Activated CD8-positive, alpha-beta T cell treated with anti-CD3 and anti-CD28 coated beads, Interleukin-2, amount 10 ng/mL, durations not matched to agents 7 days and 5 days (primary cell): ENCODE data around the gene DPYD. TPM values are rescaled to one million over a fixed set of nuclear protein-coding genes. Genes with fewer than 3 reads are reported as not detected.

Experiments used
- ATAC-seq: fragments of 150-1000 bp; cut with Tn5 transposase; one replicate; pipeline ENCODE4 v1.10.0; 2021; ENCODE audit warnings: moderate library complexity
- CTCF ChIA-PET: fragments of 350-600 bp; sonication (Branson Sonifier 250); formaldehyde crosslinking; loops from one replicate; lab custom pipeline; 2021; ENCODE audit warnings: antibody characterized with exemption; lab: Charles Lee
- POLR2A ChIA-PET: fragments of 350-600 bp; sonication (Branson Sonifier 250); formaldehyde crosslinking; loops from one replicate; lab custom pipeline; 2021; ENCODE audit warnings: antibody characterized with exemption; lab: Charles Lee
- DNase-seq: peaks from one replicate; pipeline ENCODE4 v3.0.0-alpha.2; 2020
- H3K27ac Mint-ChIP-seq: one replicate; pipeline ENCODE4 v1.8.0; 2021; ENCODE audit warnings: mild to moderate bottlenecking, mixed read lengths
- H3K27me3 Mint-ChIP-seq: one replicate; pipeline ENCODE4 v1.8.0; 2021; ENCODE audit warnings: low read depth, mixed read lengths
- H3K36me3 Mint-ChIP-seq: one replicate; pipeline ENCODE4 v1.8.0; 2021; ENCODE audit warnings: low read depth, mixed read lengths
- H3K4me1 Mint-ChIP-seq: one replicate; pipeline ENCODE4 v1.8.0; 2021; ENCODE audit warnings: low read depth, mixed read lengths
- H3K4me3 Mint-ChIP-seq: one replicate; pipeline ENCODE4 v1.8.0; 2021; ENCODE audit warnings: mild to moderate bottlenecking, mixed read lengths
- H3K9me3 Mint-ChIP-seq: one replicate; pipeline ENCODE4 v1.8.0; 2022; ENCODE audit warnings: mixed read lengths; ENCODE audit not compliant: insufficient read depth
- total RNA-seq, 2 experiments: library from RNA; stranded (reverse); gene quantifications; one replicate each; pipeline ENCODE4 v1.2.3, GENCODE V29; 2021

The DPYD gene
- total RNA-seq, 2 experiments from 2014 or later, result 41.1 to 43.3 TPM

DNA sequence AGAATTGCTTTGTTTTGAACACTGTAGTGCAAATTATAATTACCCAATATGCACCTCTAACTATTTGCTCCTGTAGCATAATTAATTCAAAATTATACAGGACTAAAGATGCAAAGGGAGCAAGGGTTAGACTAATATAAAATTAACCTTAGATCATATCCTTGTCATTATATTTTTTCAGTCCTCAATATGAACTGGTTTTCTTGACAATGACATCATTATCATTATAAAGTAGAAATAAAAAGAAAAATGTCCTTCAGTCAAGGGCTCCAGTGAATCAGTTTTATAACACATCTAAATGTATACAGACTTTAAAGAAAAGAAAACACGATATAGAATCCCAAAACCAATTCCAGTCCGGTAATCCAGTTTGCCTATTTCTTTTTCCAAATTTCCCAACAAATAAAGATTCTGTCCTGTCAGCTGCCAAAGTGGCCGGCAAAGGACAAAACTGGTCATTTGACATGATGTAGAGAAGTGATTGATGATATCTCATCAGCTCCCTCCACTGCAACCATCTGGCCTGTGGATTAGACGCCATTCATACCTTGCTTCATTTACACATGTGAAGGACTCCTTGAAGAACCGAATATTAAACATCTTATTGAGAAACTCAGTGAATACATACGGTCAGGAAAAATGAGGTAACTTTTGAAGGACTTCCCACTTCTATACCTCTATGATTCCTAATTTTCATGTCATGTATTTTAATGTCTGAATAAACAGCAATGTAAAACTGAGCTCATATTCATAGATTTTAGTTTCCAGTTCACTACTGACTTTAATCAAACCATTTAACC lies 15.5 kb downstream of the DPYD start:
- ATAC-seq (no peak), DNase-seq (no peak)
- no peak overlapping the region for H3K4me3 Mint-ChIP-seq
- peaks cover 21% of the 10 kb centered on the region for H3K4me1 Mint-ChIP-seq
- H3K27ac Mint-ChIP-seq, result no peak overlapping the region
- H3K36me3 Mint-ChIP-seq, result peaks cover 6% of the 10 kb centered on the region
- H3K9me3 Mint-ChIP-seq, result no peaks in the 10 kb centered on the region
- H3K27me3 Mint-ChIP-seq, result no peaks in the 10 kb centered on the region
- ChIA-PET POLR2A (no interaction called here), CTCF (interaction anchor here (1.3 to 1.5 kb wide), 2 partner anchors 13 to 15 kb away, joined by 3 to 4 read pairs; partner anchors contain the start of gene DPYD)

DNA sequence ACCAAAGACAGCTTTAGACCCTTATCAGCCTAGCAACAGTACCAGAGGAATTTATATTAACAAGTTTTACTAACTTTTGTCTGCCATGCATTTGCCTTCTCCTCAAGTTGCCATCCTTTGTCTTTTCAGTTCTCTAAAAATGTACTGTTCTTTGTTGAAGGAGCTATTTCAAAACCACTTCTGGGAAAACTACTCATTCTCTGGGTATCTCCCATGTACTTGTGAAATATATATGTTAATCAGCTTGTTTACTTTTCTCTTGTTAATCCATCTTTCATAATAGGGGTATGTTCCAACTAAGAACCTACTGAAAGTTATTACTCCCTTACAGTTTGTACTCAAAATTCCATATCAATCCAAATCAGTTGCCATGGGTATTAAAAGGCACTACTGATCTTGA lies 16.3 kb downstream of the DPYD start:
- Mint-ChIP-seq H3K36me3 (peaks cover 9% of the 10 kb centered on the region), H3K9me3 (peaks cover 5% of the 10 kb centered on the region), H3K4me1 (peaks cover 21% of the 10 kb centered on the region), H3K27ac (no peak overlapping the region), H3K27me3 (no peaks in the 10 kb centered on the region), H3K4me3 (no peak overlapping the region)
- ATAC-seq (no peak), DNase-seq (no peak)
- ChIA-PET CTCF (interaction anchor here (1.3 to 1.5 kb wide), 2 partner anchors 14 to 16 kb away, joined by 3 to 4 read pairs; partner anchors contain the start of gene DPYD), POLR2A (no interaction called here)

DNA sequence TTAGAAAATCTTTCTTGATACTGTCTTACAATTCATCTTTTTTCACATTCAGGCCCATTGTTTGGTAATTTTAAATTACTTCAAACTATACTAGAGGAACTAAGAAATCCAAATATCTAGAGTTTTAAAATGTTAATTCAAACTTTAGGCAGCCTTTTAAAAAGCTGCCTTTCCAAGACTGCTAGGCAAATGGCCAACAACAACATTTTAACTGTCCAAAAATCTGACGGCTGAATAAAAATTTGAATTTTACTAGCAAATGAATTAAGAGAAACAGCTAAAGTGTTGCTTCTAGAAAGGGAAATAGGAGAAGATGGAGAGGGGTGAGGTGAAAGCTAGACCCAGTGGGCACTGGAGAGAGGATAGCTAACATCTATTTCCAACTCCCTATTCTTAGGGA lies 17.2 kb downstream of the DPYD start:
- POLR2A ChIA-PET, result no interaction called here
- H3K27me3 Mint-ChIP-seq, result no peaks in the 10 kb centered on the region
- CTCF ChIA-PET, result no interaction called here
- peaks cover 14% of the 10 kb centered on the region for H3K9me3 Mint-ChIP-seq
- DNase-seq (no peak), ATAC-seq (no peak)
- H3K36me3 Mint-ChIP-seq, result peaks cover 18% of the 10 kb centered on the region
- peaks cover 21% of the 10 kb centered on the region for H3K4me1 Mint-ChIP-seq
- no peak overlapping the region for H3K4me3 Mint-ChIP-seq
- H3K27ac Mint-ChIP-seq, result no peak overlapping the region

DNA sequence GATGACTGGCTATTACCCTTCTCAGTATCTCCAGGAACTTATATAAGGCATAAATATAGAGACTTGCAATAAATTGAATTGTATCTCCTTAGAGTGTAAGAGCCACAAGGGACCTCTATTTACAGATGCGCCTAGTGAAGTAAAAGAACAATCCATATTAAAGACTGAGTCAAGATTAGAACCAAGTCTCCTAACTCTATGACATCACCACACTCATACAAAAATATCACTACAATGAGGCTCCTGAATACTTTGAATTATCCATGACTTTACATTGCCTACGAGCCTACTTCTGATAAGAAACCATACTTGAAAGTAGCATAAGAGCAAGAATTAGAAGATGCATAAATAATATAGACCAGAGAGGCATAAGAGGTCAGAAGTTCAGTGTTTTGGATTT lies 18.8 kb downstream of the DPYD start:
- H3K4me3 Mint-ChIP-seq, result no peak overlapping the region
- DNase-seq, result no peak
- ChIA-PET CTCF (no interaction called here), POLR2A (no interaction called here)
- H3K36me3 Mint-ChIP-seq, result peaks cover 25% of the 10 kb centered on the region
- H3K9me3 Mint-ChIP-seq, result peaks cover 14% of the 10 kb centered on the region
- H3K27me3 Mint-ChIP-seq, result no peaks in the 10 kb centered on the region
- H3K27ac Mint-ChIP-seq, result no peak overlapping the region
- no peak for ATAC-seq
- peaks cover 21% of the 10 kb centered on the region for H3K4me1 Mint-ChIP-seq

DNA sequence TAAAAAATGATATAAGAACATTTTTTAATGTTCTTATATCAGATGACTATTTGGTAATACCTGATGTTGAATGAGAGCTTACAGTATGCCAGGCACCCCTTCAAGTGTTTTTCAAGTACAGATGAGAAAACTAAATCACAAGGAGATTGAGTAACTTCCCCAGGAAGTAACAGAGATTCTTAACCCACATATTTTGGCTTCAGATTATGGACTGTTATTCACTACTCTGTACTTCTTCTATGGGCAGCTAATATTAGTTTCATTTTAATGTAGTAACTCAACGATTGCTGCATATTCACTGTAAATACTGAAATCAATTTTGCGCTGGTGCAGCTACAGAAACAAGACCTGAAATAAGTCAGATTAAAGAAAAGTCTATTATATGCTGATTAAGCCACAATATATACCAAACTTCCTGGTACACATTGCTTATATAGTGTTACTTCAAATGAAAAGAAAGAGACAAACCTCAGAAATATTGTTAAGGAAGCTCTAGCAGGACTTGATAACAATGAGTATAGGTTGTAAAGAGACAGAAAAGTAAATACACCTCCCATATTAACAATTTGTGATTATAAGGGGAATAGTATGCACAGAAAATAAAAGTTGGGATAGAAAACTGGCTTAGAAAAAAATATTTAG lies 19.7 kb downstream of the DPYD start:
- peaks cover 25% of the 10 kb centered on the region for H3K36me3 Mint-ChIP-seq
- peaks cover 14% of the 10 kb centered on the region for H3K9me3 Mint-ChIP-seq
- POLR2A ChIA-PET, result no interaction called here
- CTCF ChIA-PET, result no interaction called here
- no peak overlapping the region for H3K4me3 Mint-ChIP-seq
- H3K4me1 Mint-ChIP-seq, result peaks cover 21% of the 10 kb centered on the region
- H3K27ac Mint-ChIP-seq, result no peak overlapping the region
- no peaks in the 10 kb centered on the region for H3K27me3 Mint-ChIP-seq
- DNase-seq (no peak), ATAC-seq (no peak)

DNA sequence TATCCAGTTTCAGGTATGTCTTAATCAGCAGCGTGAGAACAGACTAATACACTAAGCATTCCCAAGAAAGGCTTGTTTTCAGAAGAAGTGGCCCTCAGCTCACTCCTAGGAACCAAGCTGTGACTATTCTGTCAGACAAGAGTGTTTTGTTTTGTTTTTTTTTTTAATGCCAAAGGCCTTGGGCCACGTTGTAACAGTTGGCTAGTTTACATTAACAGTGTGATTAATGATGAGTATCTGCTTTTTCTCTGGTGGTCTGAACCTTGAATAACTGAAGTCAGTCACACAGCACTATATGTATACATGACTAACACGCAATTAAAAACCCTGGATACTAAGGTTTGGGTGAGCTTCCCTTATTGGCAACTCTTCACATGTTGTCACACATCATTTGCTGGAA lies 21.9 kb downstream of the DPYD start:
- Mint-ChIP-seq H3K27ac (no peak overlapping the region), H3K9me3 (peaks cover 14% of the 10 kb centered on the region), H3K36me3 (peaks cover 27% of the 10 kb centered on the region), H3K4me1 (peaks cover 14% of the 10 kb centered on the region), H3K4me3 (no peak overlapping the region), H3K27me3 (no peaks in the 10 kb centered on the region)
- CTCF ChIA-PET, result no interaction called here
- DNase-seq, result no peak
- POLR2A ChIA-PET, result no interaction called here
- no peak for ATAC-seq

DNA sequence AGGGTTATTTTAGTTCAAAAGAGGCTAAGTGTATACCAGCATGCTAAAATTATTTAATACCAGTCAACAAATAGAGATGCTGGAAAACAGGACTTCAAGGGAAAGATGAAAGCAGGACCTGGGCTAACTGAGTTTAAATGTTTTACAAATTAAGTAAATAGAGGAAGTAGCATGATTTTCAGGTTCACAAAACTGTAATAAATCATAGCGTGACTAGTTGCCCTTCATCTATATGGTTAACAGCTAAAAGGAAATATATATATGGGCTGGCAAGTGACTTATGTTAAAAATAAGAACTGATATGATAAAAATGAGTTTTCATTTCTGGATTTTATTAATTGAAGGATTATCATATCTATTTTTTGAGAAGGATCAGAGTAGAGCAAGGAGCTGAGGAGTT lies 25.6 kb downstream of the DPYD start:
- ATAC-seq, result no peak
- peaks cover 24% of the 10 kb centered on the region for H3K36me3 Mint-ChIP-seq
- POLR2A ChIA-PET, result no interaction called here
- CTCF ChIA-PET, result no interaction called here
- H3K9me3 Mint-ChIP-seq, result peaks cover 19% of the 10 kb centered on the region
- DNase-seq, result no peak
- H3K27me3 Mint-ChIP-seq, result no peaks in the 10 kb centered on the region
- no peak overlapping the region for H3K4me3 Mint-ChIP-seq
- no peak overlapping the region for H3K27ac Mint-ChIP-seq
- no peaks in the 10 kb centered on the region for H3K4me1 Mint-ChIP-seq

DNA sequence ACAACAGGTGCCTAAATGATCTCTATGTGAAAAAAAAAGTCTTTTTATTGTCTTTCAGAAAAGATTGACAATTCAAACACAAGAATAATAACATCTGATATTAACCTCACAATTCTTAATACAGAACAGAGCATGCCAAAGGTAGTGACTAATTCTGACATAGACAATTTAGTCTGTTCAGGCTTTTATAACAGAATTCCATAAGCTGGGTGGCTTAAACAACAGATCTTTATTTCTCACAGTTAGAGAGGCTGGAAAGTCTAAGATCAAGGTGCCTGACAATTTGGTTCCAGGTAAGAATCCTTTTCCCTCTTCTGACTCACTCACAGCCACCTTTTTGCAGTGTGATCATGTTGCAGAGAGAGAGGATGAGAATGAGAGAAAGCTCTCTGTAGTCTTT lies 27.0 kb downstream of the DPYD start:
- H3K27me3 Mint-ChIP-seq, result no peaks in the 10 kb centered on the region
- H3K36me3 Mint-ChIP-seq, result peaks cover 18% of the 10 kb centered on the region
- H3K4me1 Mint-ChIP-seq, result no peaks in the 10 kb centered on the region
- ChIA-PET CTCF (no interaction called here), POLR2A (no interaction called here)
- H3K27ac Mint-ChIP-seq, result no peak overlapping the region
- no peak for ATAC-seq
- no peak for DNase-seq
- no peak overlapping the region for H3K4me3 Mint-ChIP-seq
- H3K9me3 Mint-ChIP-seq, result peaks cover 16% of the 10 kb centered on the region

DNA sequence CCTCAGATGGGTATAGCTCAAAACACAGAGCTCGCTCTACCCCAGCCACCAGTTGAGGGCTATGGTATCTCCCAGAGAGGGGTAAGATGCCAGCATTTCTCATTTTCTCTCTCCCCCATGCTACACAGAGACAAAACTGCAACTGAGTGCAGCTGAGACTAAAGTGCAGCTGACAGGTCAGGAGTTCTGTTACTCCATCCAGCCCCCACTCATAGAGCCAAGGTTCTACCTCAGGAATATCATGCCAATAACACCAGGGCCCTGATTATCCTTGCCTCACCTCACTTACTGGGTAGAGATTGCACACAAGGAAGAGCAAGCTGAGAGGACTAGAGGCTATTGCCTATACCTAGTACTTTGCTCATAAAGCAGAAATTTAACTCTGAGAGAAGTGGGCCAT lies 34.6 kb downstream of the DPYD start:
- peaks cover 24% of the 10 kb centered on the region for H3K36me3 Mint-ChIP-seq
- DNase-seq (no peak), ATAC-seq (no peak)
- H3K4me3 Mint-ChIP-seq, result no peak overlapping the region
- H3K27ac Mint-ChIP-seq, result no peak overlapping the region
- ChIA-PET CTCF (no interaction called here), POLR2A (interaction anchor here (0.7 to 1.2 kb wide), 2 partner anchors 34 to 495 kb away, joined by 3 read pairs; no protein-coding TSS in a partner anchor)
- no peaks in the 10 kb centered on the region for H3K27me3 Mint-ChIP-seq
- H3K4me1 Mint-ChIP-seq, result no peaks in the 10 kb centered on the region
- peaks cover 21% of the 10 kb centered on the region for H3K9me3 Mint-ChIP-seq

DNA sequence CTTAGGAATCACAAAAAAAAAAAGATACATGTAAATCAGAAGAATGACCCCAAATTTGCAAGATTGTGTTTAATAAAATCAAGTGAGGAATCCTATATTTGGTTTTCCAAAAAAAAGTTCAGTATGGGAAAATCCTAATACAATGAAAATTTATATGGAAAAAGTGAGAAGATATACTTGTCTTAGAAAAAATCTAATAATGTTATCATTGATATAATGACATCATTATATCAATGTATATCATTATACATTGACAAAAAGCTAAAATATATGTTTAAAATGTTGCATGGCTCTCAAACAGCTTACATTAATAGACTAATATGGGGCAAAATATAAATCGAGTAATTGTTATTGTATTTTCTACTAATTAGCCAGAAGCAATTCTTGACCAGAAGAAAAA lies 37.0 kb downstream of the DPYD start:
- no peak for ATAC-seq
- POLR2A ChIA-PET, result no interaction called here
- H3K4me1 Mint-ChIP-seq, result no peaks in the 10 kb centered on the region

DNA sequence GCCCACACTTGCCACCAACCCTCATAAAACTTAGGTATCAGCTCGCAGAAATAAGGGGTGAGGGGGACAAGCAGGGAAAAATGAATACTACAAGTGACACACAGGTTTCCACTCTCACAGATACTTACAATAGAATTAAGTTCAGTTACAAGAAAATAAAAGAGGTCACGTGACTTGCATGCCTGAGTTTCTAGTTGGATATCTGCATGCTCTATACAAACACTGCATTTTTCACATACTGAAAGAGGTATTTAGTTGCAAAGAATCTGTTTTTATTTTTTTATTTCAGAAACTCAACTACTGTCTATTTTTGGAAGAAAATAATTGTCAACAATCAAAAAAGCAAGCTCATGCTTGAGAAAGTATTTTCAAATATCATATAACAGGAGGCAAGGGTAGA lies 43.5 kb downstream of the DPYD start:
- Mint-ChIP-seq H3K9me3 (no peaks in the 10 kb centered on the region), H3K27me3 (no peaks in the 10 kb centered on the region), H3K36me3 (peaks cover 31% of the 10 kb centered on the region), H3K4me3 (no peak overlapping the region), H3K27ac (no peak overlapping the region), H3K4me1 (no peaks in the 10 kb centered on the region)
- ATAC-seq (no peak), DNase-seq (no peak)
- POLR2A ChIA-PET, result no interaction called here
- CTCF ChIA-PET, result no interaction called here

More for the DNA sequence above, 37.0 kb downstream of the DPYD start:
- H3K27me3 Mint-ChIP-seq, result no peaks in the 10 kb centered on the region
- H3K4me3 Mint-ChIP-seq, result no peak overlapping the region
- no peak overlapping the region for H3K27ac Mint-ChIP-seq
- H3K9me3 Mint-ChIP-seq, result peaks cover 8% of the 10 kb centered on the region
- DNase-seq, result no peak
- peaks cover 28% of the 10 kb centered on the region for H3K36me3 Mint-ChIP-seq
- CTCF ChIA-PET, result no interaction called here

DNA sequence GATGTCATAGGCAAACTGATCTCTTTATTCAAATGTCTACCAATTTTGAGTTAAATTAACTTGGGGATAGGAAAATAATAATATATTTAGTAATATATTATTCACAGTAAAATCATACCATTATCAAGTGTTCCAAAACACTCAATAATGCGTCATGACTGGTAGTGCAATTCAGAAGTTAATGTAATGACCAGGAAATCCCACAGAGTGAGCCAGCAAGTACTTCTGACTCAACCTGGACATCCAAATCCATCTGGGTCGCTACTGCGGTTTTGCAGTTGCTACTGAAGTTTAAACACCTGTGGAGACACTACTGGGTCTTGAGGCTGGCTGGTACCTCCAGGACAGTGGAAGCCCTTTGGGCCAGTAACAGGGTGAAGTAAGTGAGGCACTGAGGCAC lies 44.8 kb downstream of the DPYD start:
- CTCF ChIA-PET, result no interaction called here
- Mint-ChIP-seq H3K36me3 (peaks cover 30% of the 10 kb centered on the region), H3K4me1 (no peaks in the 10 kb centered on the region), H3K9me3 (no peaks in the 10 kb centered on the region), H3K27me3 (no peaks in the 10 kb centered on the region), H3K27ac (no peak overlapping the region), H3K4me3 (no peak overlapping the region)
- no peak for DNase-seq
- ATAC-seq, result no peak
- POLR2A ChIA-PET, result no interaction called here
